ENCODE results near the gene ADPRHL1. TPM values are rescaled to one million over a fixed set of nuclear protein-coding genes. Genes with fewer than 3 reads are reported as not detected.

The ADPRHL1 gene
- total RNA-seq, 1 donor from 2014 or later, result 20.7 TPM

- Mint-ChIP-seq H3K9me3 (ENCODE audit: unreplicated experiment) (peaks cover 2% of the 10 kb centered on the region), H3K27ac (ENCODE audit: unreplicated experiment) (no peak overlapping the region), H3K27me3 (ENCODE audit: unreplicated experiment) (peaks cover 6% of the 10 kb centered on the region), H3K36me3 (ENCODE audit: unreplicated experiment) (peaks cover 4% of the 10 kb centered on the region), H3K4me1 (ENCODE audit: low read depth, unreplicated experiment) (peaks cover 13% of the 10 kb centered on the region), H3K4me3 (ENCODE audit: unreplicated experiment) (no peak overlapping the region)
- no peak for DNase-seq
- TF ChIP-seq CTCF (IDR thresholded peaks at IDR 0.05; ENCODE audit: partially characterized antibody, unreplicated experiment), result no peak
Measured at GRCh38 chr13:113425941-113426590, 27.2 kb downstream of the ADPRHL1 start.

- peaks cover 13% of the 10 kb centered on the region for H3K4me1 Mint-ChIP-seq (ENCODE audit: low read depth, unreplicated experiment)
- TF ChIP-seq CTCF (IDR thresholded peaks at IDR 0.05; ENCODE audit: partially characterized antibody, unreplicated experiment), result no peak
Measured at GRCh38 chr13:113423520-113424163, 29.6 kb downstream of the ADPRHL1 start.

GRCh38 chr13:113422807-113423519 is 30.3 kb downstream of the ADPRHL1 start:
- no peaks in the 10 kb centered on the region for H3K36me3 Mint-ChIP-seq (ENCODE audit: unreplicated experiment)
- TF ChIP-seq CTCF (IDR thresholded peaks at IDR 0.05; ENCODE audit: partially characterized antibody, unreplicated experiment), result no peak

More at GRCh38 chr13:113423520-113424163, 29.6 kb downstream of the ADPRHL1 start:
- Mint-ChIP-seq H3K9me3 (ENCODE audit: unreplicated experiment) (peaks cover 3% of the 10 kb centered on the region), H3K36me3 (ENCODE audit: unreplicated experiment) (no peaks in the 10 kb centered on the region), H3K4me3 (ENCODE audit: unreplicated experiment) (no peak overlapping the region), H3K27ac (ENCODE audit: unreplicated experiment) (no peak overlapping the region), H3K27me3 (ENCODE audit: unreplicated experiment) (peaks cover 3% of the 10 kb centered on the region)
- no peak for DNase-seq

GRCh38 chr13:113421673-113422270 is 31.5 kb downstream of the ADPRHL1 start:
- Mint-ChIP-seq H3K36me3 (ENCODE audit: unreplicated experiment) (no peaks in the 10 kb centered on the region), H3K27me3 (ENCODE audit: unreplicated experiment) (no peaks in the 10 kb centered on the region), H3K4me1 (ENCODE audit: low read depth, unreplicated experiment) (peaks cover 21% of the 10 kb centered on the region), H3K27ac (ENCODE audit: unreplicated experiment) (no peak overlapping the region), H3K4me3 (ENCODE audit: unreplicated experiment) (no peak overlapping the region), H3K9me3 (ENCODE audit: unreplicated experiment) (peaks cover 2% of the 10 kb centered on the region)
- TF ChIP-seq CTCF (IDR thresholded peaks at IDR 0.05; ENCODE audit: partially characterized antibody, unreplicated experiment), result no peak
- DNase-seq, result no peak

More at GRCh38 chr13:113422807-113423519, 30.3 kb downstream of the ADPRHL1 start:
- peaks cover 2% of the 10 kb centered on the region for H3K9me3 Mint-ChIP-seq (ENCODE audit: unreplicated experiment)
- peaks cover 13% of the 10 kb centered on the region for H3K4me1 Mint-ChIP-seq (ENCODE audit: low read depth, unreplicated experiment)
- no peak overlapping the region for H3K4me3 Mint-ChIP-seq (ENCODE audit: unreplicated experiment)
- H3K27ac Mint-ChIP-seq (ENCODE audit: unreplicated experiment), result no peak overlapping the region
- peak; percentile 17 for DNase-seq
- H3K27me3 Mint-ChIP-seq (ENCODE audit: unreplicated experiment), result no peaks in the 10 kb centered on the region
